HL-60/S4 treated with retinoic acid at 250 ng/mL for 4 days and 3 days (cell line): Measurements from ENCODE around the gene SPTLC3.
"Not testable (repeated sequence)": the region's sequence is repeated elsewhere in the genome, so short reads cannot be mapped to it uniquely, and the experiment has no call there.

Source experiments
- in situ Hi-C: fragments of 300-500 bp; cut with MboI; formaldehyde crosslinking; loops from 2 replicates; pipeline ENCODE4 v1.7.0; 2022; ENCODE audit warnings: low sequenced_read_pairs

Gene SPTLC3

DNA sequence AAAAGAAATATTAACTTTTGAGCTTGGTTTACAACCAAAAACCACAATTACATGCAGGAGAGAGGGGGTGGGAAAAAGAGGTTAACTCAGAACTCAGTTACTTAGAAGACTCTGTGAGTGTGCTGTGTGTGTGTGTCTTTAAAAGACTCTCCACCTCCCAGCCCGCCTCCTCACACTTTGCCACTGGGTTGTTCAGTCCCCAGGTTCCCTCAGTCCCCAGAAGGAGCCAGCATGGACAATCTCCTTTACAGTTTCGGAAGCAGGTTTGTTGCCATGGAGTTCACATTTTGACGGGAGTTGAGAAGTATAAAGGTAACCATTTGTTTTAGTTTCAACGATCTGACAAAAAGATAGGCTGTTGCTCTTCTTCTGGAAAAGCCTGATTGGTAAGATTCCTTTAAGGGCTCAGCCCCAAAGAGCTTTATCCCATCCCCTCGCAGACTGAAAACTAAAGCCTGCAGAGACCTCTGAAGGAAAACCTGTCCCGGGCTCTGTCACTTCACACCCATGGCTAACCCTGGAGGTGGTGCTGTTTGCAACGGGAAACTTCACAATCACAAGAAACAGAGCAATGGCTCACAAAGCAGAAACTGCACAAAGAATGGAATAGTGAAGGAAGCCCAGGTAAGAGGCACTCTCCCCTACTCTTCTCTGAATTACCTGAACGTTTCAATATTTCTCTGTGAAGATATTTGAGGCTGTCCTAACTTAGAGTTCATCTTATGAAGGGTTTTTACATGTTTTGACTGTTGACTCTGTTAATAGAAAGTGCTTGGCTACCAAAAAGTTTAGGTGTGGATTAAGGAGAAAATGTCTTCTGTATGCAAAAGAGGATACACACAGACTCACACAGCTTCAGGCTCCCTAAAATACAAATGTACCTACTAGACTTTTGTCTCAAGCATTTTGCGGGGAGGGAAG, at the start of gene SPTLC3:
Gene SPTLC3 (plus strand): TSS at position 212 of the 921 bp plus-strand sequence. CDS start 296 bp downstream, at position 508.
- in situ Hi-C loops = no loop called here

DNA sequence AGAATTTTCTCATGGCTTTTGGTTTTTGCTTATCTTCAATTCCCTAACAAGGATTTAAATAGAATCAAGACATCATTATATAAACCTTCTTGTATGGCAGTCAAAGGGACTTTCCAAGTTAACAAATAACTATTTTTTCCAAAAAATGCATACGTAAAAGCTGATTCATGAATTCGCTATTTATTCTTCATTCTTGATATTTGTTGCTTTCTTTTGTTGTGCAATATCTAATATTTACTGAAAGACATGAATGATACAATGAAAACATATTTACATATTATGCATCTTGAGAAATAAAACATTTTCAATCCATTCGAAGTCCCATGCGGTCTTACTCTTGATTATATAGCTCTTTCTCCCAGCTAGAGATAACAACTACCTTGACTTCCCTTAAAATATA, 47.0 kb upstream of the SPTLC3 start:
- in situ Hi-C loops = no loop called here

DNA sequence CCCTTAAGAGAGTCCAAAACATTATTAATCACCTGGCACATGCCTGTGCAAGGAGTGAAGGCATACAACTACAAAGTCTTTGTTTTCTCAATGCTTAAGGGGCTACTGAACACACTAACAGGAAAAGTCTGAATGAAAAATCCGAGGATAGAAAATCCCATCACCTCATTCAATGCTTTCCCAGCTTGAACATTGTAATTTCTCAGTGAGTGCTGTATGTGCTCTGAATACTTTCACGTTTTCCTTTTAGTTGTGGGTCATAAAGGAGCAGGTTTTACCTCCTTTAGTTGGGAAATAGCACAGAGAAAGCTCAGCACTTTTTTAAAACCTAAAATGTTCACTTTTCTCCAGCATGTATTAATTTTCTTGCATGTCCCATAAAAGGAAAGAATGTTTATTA, 45.9 kb upstream of the SPTLC3 start:
- in situ Hi-C loops = no loop called here

DNA sequence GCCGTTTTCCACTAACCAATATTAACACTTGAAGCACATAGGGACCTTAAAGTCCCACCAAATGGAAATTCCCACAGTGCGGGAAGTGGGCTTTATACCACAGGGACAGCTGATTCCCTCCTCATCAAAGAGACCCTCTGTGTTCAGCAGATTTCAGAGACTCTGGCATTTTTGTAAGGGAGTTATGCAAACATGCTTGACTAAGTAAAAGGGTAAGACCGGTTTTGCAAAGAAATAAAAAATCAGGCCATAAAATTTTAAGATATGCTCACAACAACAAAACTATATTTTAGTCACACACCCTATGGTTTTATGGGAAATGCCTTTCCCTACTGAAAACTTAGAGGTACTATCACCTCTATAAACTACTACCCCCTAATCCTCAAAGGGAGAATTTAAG, 45.4 kb upstream of the SPTLC3 start:
- in situ Hi-C loops = no loop called here

DNA sequence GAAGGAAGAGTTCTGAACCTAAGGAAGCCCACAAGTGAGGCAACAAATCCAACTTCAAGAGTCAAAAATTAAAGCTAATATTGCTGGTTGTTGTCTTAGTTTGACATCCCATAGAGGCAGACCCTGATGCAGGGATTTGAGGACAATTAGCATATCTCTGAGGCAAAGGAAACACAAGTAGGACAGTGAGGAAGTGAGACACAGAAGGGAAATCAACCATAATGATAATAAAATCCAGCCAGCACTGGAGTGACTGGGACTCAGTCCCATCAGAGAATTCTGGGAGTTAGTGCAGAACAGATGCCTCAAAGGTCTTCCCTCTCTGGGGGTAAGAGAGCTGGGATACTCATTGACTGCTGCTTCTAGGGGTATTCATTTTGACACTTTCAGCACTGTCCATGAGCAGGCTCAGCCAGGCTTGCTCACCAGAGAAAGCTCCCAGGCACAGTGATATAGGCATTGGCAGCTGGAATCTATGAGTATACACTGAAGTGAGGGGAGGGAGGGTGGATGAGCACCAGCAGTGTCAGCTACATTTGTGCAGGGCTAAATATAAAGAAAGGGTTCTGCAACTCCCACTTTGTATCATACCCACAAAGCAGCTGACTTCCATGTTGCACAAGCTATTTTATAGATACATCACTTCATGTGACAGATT, 43.4 kb upstream of the SPTLC3 start:
- in situ Hi-C loops = no loop called here

DNA sequence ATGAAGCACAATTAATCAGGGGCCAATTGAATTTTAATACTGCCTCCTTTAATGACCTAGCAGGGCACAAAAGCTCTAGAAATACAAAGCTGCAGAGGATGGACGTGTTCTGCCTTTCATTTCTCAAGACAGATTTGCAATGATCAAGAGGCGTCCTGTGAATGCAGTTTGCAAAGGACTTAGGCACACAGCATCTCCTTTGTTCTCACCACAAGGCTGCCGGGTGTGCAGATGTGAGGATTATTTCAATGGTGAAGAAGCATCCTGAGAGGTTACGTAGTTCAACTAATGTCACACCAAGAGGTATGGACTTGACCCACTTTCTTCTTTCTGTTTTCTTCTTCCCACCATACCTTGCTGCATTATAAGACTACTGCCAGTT, 42.9 kb upstream of the SPTLC3 start:
- in situ Hi-C loops = no loop called here

DNA sequence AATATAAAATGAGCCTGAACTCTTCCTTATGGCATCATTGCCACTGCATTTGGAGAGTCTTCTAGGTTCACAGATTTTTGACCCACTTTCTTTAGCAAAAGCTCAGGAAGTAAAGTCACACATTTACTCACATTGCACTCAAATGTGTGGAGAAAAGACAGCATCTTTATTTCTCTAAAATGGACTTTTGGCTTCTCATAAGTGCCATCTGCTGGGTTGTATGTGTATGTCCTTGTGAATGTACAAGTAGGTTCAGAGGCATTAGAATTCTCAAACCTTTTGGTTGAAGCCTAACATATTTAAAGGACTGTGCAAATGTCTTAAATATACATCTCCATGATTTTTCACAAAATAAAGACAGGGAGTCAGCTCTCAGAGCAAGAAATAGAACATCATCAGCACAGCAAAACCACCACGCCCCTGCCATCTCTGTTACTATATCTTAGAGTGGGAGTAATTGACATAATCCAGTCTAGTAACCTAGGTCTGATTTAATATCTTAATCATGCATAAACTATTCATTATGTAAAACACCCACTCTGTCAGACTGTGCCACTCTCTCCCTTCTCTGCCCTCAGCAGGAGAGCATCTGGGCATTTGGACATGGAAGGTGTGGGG, 42.2 kb upstream of the SPTLC3 start:
- in situ Hi-C loops = no loop called here

DNA sequence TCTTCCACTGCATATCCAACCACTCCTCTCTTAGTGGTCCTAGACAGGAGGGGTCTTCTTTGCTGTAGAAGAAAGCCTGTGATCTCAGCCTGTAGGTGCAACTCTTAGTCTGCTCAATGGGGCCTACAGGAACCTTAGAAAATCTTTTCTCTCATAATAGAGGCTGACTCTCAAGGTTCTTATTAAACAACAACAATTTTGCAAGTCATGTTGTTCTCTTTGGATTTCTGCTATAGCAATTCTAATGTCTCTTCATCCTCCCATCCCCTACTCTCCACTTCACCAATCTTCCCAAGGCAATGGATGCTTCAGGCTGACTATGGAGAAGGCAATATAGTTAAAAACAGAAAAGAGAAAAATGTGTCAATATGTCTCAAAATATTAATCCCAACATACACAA, 40.8 kb upstream of the SPTLC3 start:
- in situ Hi-C loops = no loop called here

DNA sequence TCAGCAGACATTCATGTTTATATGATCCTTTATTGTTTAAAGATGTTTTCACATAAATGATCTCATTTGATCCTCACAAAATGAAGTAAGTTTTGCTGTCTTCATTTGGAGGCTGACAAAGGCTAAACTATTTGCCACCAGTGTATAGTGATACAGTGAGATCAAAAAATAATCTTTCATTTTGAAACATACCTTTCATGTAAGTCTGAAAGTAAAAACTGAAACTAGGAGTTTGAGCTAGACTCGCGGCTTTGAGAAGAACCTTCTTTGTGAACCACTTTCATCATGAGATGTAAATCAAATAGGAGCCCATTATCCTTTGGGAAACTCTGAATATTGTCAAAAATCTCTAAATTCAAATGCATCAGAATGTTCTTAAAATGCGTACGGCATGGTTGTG, 40.3 kb upstream of the SPTLC3 start:
- in situ Hi-C loops = no loop called here

DNA sequence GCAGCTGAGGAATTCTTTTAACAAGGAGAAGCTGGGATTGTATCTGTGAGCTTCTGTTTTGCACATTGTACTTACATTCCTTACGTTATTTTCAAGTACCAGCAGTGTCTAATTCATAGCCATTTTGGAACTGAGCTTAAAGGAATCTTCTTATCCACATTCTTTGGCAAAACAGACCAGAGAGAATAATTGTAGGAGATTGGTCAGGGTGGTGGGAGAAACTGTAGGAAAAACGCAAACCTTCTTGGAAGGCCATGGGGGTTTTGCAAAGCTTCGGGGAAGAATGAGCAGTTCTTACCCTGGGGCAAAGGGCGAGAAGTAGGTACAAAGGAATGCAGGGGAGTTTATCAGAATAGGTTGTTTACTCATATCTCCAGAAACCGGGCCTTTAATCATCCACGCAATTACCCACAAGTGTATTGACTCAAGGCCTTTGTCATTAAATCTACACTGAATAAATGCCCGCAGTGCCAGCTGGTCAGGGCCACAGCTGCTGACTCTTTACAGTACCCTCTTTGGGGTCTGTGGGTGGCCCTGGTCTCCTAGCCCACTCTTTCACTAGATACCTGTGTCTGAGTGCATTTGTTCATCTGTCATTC, 39.6 kb upstream of the SPTLC3 start:
- in situ Hi-C loops = no loop called here

DNA sequence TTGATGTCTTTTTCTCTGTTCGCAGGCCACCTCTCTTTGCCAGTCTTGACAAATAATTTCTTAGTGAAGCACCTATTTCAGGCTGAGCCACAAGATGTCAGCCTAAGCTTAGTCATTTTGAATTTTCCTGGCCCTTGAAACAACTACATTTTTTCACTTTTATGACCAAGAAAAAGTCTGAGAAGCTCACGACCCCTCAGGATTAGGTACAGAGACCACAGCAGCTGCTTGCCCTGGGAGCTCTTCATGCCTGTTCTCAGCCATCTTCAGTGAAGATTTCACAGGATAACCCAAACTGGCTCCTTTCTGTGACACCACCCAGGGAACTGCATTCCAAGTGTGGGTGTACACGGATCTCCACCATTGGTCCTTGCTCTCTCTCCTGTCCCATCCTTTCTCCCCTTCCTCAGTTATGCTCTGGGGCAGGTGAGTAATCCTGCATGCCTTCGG, 38.4 kb upstream of the SPTLC3 start:
- in situ Hi-C loops = no loop called here

DNA sequence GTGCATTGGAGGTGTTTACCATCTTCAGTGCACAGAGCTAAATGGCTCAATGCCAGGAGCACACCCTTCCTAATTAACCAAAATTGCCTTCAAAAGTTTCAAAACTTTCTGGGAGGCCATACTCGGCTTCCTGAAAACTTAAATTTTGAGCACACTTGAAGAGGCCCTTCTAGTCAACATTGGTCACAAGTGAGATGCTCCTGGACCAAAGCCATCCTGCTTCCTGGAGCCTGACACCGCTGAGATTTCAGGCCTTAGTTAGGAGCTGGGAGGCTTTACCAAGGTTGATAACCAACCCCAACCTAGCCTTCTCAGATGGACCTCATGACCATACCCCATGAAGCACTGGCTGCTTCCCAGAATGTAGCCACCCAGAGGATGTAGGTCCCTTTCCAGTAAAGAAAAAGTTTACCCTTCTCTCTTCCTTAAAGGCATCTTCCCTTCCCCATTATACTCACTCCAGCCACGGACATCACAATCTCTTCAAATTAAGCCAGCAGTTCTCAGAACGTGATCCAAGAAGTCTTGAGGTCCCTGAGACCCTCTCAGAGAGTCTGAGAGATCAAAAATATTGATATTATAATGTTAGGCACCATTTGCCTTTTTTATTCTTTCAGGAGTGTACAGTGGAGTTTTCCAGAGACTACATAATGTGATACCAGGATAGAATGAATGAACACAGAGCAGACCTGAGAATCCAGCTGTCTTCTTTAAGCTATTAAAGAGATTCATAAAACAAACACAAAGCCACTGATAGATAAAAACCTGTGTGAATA, 32.8 kb upstream of the SPTLC3 start:
- in situ Hi-C loops = no loop called here

DNA sequence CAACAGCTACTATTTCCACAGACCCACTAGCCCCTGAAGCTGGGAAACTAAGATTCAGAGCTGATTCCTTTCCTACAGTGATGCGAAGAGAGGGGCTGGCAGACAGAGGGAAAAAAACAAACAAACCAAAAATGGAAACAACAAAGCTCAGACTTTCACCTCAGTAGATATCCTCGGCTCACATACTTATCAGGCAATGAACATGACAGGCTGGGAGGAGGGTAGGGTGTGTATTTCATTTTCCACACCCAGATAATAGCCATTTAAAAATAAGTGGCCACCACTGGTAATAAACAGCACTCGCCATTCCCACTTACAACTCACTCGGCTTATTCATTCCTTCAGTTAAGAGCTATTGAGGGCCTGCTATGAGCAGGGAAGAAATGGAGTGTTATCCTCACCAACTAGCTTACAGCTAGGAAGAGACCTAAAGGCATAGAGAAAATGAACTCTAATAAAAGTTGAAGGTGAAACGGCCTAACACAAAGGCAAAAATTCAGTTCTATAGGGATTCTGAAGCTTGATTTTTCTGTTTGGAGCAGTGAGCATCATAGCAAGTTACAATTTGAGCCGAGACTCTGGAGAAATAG, 32.0 kb upstream of the SPTLC3 start:
- in situ Hi-C loops = no loop called here

DNA sequence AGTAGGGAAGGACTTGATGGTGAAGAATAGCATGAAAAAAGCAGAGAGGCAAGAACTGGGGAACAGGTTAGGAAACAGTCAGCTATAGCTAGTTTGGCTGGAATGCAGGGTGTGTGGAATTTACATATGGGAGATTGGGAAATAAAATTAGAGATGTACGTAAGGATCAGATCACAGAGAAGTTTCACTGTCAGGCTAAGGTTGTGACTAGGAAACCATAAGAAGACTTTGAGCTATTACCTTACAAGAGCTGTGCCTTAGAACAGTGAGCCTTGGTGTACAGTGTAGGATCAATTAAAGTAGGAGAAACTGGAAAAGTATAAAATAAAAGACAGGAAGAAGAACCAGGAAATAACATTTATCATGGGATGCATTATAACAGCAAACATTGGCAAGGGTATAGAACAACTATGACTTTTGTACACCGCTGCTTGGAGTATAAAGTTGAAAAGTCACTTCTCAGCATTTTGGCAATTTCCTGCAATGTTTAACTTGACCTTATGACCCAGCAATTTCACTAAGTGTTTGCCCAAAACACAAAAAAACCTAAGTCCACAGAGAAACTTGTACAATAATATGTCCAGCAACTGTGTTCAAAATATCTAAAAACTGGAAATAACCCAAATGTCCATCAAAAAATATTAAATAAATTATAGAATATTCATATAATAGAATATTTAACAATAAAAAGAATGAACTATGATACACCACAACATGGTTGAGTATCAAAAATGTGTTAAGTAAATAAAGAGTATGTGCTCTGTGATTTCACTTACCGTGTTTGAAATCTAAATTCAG, 31.2 kb upstream of the SPTLC3 start:
- in situ Hi-C loops = no loop called here

DNA sequence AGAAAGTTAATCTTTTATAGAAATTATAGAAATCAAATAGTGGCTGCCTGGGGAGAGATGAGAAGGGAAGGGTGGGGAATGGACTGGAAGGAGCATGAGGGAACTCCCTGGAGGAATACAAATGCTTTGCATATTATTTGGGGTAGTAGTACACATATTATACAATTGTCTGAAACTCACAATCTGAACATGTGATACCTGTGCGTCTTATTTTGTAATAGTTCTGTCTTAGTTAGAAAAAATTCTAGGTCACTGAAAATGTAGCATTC, 30.7 kb upstream of the SPTLC3 start:
- in situ Hi-C loops = no loop called here

DNA sequence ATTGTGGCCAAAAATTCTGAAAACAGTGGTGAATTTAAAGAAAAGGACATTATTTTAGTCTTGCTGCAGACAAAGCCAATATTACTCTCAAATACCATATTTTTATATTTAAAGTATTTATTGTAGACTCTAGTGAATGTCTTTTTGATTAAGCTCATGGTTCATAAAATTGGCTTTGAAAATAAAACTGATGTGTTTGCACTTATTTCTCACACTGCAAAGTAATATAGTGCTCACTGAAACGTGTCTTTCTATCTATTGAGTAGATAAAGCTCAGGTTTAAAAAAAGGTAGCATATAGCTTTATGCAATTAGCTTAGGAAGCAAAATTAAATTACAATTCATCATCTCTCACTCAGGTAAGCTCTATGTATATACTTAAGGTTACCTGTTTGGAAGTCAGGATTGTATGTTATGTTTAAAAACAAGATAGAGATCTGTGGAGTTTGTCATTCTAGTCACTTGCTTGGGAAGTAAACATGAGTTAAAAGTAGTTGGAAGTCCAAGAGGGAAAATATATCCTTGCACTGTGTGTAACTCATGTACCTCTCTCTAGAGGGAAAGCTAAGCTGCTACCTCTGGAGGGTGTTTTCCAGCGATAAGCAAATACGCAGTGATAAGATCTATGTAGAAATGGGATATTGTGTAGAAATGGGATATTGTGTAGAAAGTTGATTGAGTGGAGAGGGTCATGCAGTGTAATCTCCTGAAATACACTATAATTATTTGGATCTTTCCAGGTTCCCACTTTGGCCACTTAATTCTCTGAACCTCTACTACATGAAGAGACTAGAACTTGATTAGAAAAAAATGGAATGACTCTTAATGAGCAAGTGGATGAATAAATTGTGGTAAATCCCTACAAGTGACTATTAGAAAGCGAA, 29.9 kb upstream of the SPTLC3 start:
- in situ Hi-C loops = no loop called here

DNA sequence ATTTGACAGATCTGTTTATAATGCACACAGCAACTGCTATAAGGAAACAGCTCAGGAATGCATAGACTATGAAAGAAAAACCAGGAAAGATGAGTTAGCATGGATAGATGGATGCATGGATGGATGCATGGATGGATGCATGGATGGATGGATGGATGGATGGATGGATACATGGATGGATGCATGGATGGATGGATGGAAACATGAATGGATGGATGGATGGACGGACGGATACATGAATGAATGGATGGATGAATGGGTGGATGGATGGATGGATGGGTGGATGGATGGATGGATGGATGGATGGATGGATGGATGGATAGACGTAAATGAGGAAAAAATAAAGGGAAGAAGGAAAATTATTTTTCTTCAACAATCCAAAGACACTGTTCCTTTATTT, 29.1 kb upstream of the SPTLC3 start:
- in situ Hi-C loops = not testable (repeated sequence)

DNA sequence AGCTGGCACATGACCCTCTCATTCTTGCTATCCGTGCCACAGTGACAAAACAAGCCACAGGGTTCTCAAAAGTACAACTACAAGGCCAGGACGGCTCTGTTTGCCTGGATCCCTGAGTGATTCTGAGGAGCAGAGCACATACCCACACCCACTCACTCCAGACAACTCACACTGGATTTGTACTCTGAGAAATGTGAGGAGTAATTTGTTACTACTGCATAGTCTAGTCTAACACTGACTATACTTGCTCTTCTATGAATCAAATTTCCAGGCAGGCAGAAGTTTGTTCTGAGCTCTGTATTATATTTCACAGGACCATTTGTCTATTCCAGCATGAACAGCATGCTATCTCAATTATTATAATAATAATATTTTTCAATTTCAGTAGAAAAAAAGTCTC, 26.7 kb upstream of the SPTLC3 start:
- in situ Hi-C loops = no loop called here
